Fibroblast of lung (primary cell): ENCODE data around the gene MPPE1.

Experiments
- CTCF ChIP-seq, 2 donors: IDR thresholded peaks in 1 of 2; conservative IDR thresholded peaks in 1 of 2; 1 replicate in 1 of 2; 2 replicates in 1 of 2; pipeline ENCODE4 v1.5.1; 2011 to 2012; ENCODE audit warnings: low read length in 2 of 2, control low read depth in 1 of 2, inconsistent platforms in 1 of 2, low read depth in 1 of 2, mild to moderate bottlenecking in 1 of 2
- EZH2 ChIP-seq: IDR thresholded peaks from 2 replicates; pipeline ENCODE4 v1.5.1; 2012; ENCODE audit warnings: low read length, control low read depth, mild to moderate bottlenecking; ENCODE audit errors: missing control alignments

DNA sequence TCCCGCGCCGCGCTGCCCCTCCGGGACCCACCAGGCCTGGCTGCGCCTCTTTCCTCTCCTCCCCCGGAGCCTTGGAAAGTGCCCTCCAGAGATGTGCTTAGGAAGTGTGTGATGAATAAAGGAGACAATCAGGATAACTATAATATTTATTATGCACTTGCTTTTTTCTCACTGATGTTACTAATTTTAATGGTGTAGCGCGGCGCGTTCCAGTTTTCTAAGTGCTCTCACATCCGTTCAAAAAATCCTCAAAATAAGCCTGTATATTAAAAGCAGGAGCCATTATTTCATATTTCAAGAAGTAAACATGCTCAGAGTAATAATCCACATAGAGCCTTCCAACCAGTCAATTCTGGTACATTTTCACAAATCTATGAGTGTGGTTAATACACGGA is 941 bp upstream of the MPPE1 start:
- TF ChIP-seq CTCF (conservative IDR thresholded peaks at IDR 0.05 in 1 of 2, IDR thresholded peaks at IDR 0.05 in 1 of 2; ENCODE audit: low read depth in 1 of 2, low read length in 2 of 2) = no peak
- TF ChIP-seq EZH2 = no peak
